K562 (cell line): ENCODE data around the gene NAA80. TPM values are rescaled to one million over a fixed set of nuclear protein-coding genes. Genes with fewer than 3 reads are reported as not detected.

Experiments used
- ATAC-seq: fragments of 200-7000 bp; cut with Tn5 transposase; 3 replicates; pipeline ENCODE4 v1.9.1; 2020; ENCODE audit warnings: moderate library complexity
- BruUV-seq: library from RNA; stranded (reverse); fragments of 400-500 nt; replicated peaks from 2 replicates; lab custom pipeline; 2021; lab: Mats Ljungman, UMichigan
- CTCF ChIA-PET: fragments of 300-600 bp; formaldehyde crosslinking; extraction: SDS; loops from one replicate; lab custom pipeline; 2021; ENCODE audit warnings: low intra/inter-chr PET ratio; lab: Yijun Ruan, JAX
- POLR2A ChIA-PET: fragments of 300-600, 350-650 bp; sonication (Branson Sonifier 250); formaldehyde crosslinking; extraction: SDS; loops from one replicate; lab custom pipeline; 2021; ENCODE audit warnings: antibody characterized with exemption, inconsistent platforms; lab: Yijun Ruan, JAX
- DNase-seq, 4 experiments: peaks; one replicate each; pipeline versions ENCODE4 v3.0.0 to v3.0.0-alpha.2; 2011 to 2018; ENCODE audit warnings: low spot score in 3 of 4, mixed read lengths in 3 of 4; ENCODE audit errors: extremely low read depth in 1 of 4
- FAIRE-seq: peaks from 2 replicates; lab custom pipeline; 2011; peaks lifted over from hg19 to GRCh38; lab: Jason Lieb, UNC
- H2AFZ ChIP-seq: 2 replicates; pipeline ENCODE4 v1.6.0; 2011; ENCODE audit warnings: low read depth, low read length, control low read depth, inconsistent platforms
- H3K27ac ChIP-seq: fragments of 200-600 bp; 3 replicates; pipeline ENCODE4 v1.8.0; 2011; ENCODE audit warnings: low read depth, mild to moderate bottlenecking, control low read depth, inconsistent platforms, low read length, moderate library complexity, mixed read lengths; ENCODE audit errors: extremely low read depth
- H3K27me3 ChIP-seq, 2 experiments: fragments of 300-600 bp in 1 of 2; 2 replicates in 1 of 2; 3 replicates in 1 of 2; pipeline versions ENCODE4 v1.6.0 to v1.8.0; 2011; ENCODE audit warnings: inconsistent platforms in 2 of 2, low read length in 2 of 2, mild to moderate bottlenecking in 1 of 2, mixed read lengths in 1 of 2, moderate library complexity in 1 of 2; ENCODE audit not compliant: control insufficient read depth in 2 of 2, insufficient read depth in 2 of 2
- H3K36me3 ChIP-seq: fragments of 300-600 bp; 3 replicates; pipeline ENCODE4 v1.8.0; 2011; ENCODE audit warnings: mild to moderate bottlenecking, low read length, inconsistent platforms; ENCODE audit not compliant: control insufficient read depth, insufficient read depth
- H3K4me1 ChIP-seq, 2 experiments: fragments of 200-600 bp in 1 of 2; replicated peaks in 1 of 2; 2 replicates in 1 of 2; 3 replicates in 1 of 2; pipeline versions ENCODE4 v1.5.1 to v1.8.0; 2011; ENCODE audit warnings: inconsistent platforms in 2 of 2, low read length in 2 of 2, mild to moderate bottlenecking in 1 of 2, mixed read lengths in 1 of 2, moderate library complexity in 1 of 2; ENCODE audit not compliant: control insufficient read depth in 2 of 2, insufficient read depth in 2 of 2
- H3K4me2 ChIP-seq: 2 replicates; pipeline ENCODE4 v1.6.1; 2011; ENCODE audit warnings: low read length, control low read depth, inconsistent platforms, mixed read lengths; ENCODE audit not compliant: insufficient read depth
- H3K4me3 ChIP-seq: fragments of 200-600 bp; sonication (generic), shearing (Covaris generic); 2 replicates; pipeline ENCODE4 v1.5.1; 2016; ENCODE audit warnings: control low read depth, inconsistent platforms
- H3K79me2 ChIP-seq: fragments of 200-600 bp; 3 replicates; pipeline ENCODE4 v1.8.0; 2011; ENCODE audit warnings: low read length, inconsistent platforms; ENCODE audit not compliant: control insufficient read depth, insufficient read depth
- H3K9ac ChIP-seq, 2 experiments: 2 replicates each; pipeline versions ENCODE4 v1.6.0 to v1.6.1; 2011; ENCODE audit warnings: low read depth in 2 of 2, low read length in 2 of 2, control low read depth in 1 of 2, inconsistent platforms in 1 of 2, mild to moderate bottlenecking in 1 of 2, mixed read lengths in 1 of 2; ENCODE audit not compliant: insufficient read depth in 1 of 2
- H3K9me1 ChIP-seq: one replicate; pipeline ENCODE4 v1.6.0; 2011; ENCODE audit warnings: inconsistent platforms, mild to moderate bottlenecking, low read length, moderate library complexity; ENCODE audit not compliant: control insufficient read depth, insufficient read depth
- H3K9me3 ChIP-seq: replicated peaks from 2 replicates; pipeline ENCODE4 v1.5.1; 2011; ENCODE audit warnings: low read depth, low read length, inconsistent platforms; ENCODE audit not compliant: control insufficient read depth, insufficient read depth
- H4K20me1 ChIP-seq: replicated peaks from 2 replicates; pipeline ENCODE4 v1.6.1; 2011; ENCODE audit warnings: low read length, inconsistent platforms, mixed read lengths; ENCODE audit not compliant: control insufficient read depth, insufficient read depth
- ADNP ChIP-seq: fragments of 200-800 bp; sonication (Bioruptor generic); IDR thresholded peaks from 2 replicates; pipeline ENCODE4 v1.6.1; 2016; ENCODE audit warnings: missing genetic modification characterization, missing compliant biosample characterization
- CTCF ChIP-seq, 3 experiments: IDR thresholded peaks in 2 of 3; conservative IDR thresholded peaks in 1 of 3; 2 replicates each; pipeline ENCODE4 v1.5.1; 2011 to 2012; ENCODE audit warnings: low read length in 3 of 3, mild to moderate bottlenecking in 3 of 3, control low read depth in 2 of 3, improper control_type of control experiment in 1 of 3, inconsistent platforms in 1 of 3, low read depth in 1 of 3, mixed read lengths in 1 of 3, moderate library complexity in 1 of 3; ENCODE audit not compliant: insufficient read depth in 2 of 3
- ELK3 ChIP-seq: fragments of 450-650 bp; formaldehyde crosslinking; IDR thresholded peaks from 2 replicates; pipeline ENCODE4 v1.4.0; 2020; ENCODE audit warnings: mild to moderate bottlenecking
- HDAC3 ChIP-seq: fragments of 450-650 bp; IDR thresholded peaks from 2 replicates; pipeline ENCODE4 v1.6.1; 2018; ENCODE audit warnings: borderline replicate concordance, mild to moderate bottlenecking, moderate library complexity; ENCODE audit not compliant: partially characterized antibody
- MLLT1 ChIP-seq, 2 experiments: fragments of 450-650 bp; IDR thresholded peaks; 2 replicates each; pipeline ENCODE4 v1.6.1; 2016
- NFIC ChIP-seq: fragments of 450-650 bp; IDR thresholded peaks from 2 replicates; pipeline ENCODE4 v1.6.1; 2017; ENCODE audit warnings: mild to moderate bottlenecking, inconsistent platforms
- PTRF ChIP-seq: fragments of 450-650 bp; IDR thresholded peaks from 2 replicates; pipeline ENCODE4 v1.6.1; 2016; ENCODE audit warnings: mild to moderate bottlenecking, missing genetic modification characterization, missing compliant biosample characterization
- SAFB ChIP-seq: fragments of 200-400 bp; formaldehyde crosslinking; IDR thresholded peaks from 2 replicates; pipeline ENCODE4 v1.6.1; 2017; ENCODE audit warnings: low read depth, low read length, borderline replicate concordance
- SRF ChIP-seq, 2 experiments: fragments of 250-450, 450-650 bp in 1 of 2; sonication (Bioruptor Pico) in 1 of 2; sonication (generic) in 1 of 2; formaldehyde crosslinking; IDR thresholded peaks; 2 replicates each; pipeline versions ENCODE4 v1.5.0 to v1.5.1; 2020 to 2022; ENCODE audit warnings: mild to moderate bottlenecking in 1 of 2, missing genetic modification reagents in 1 of 2
- TFAP4 ChIP-seq: sonication (generic); formaldehyde crosslinking; IDR thresholded peaks from 2 replicates; pipeline ENCODE4 v1.8.0; 2022; ENCODE audit warnings: missing genetic modification reagents, mild to moderate bottlenecking, moderate library complexity, borderline replicate concordance
- ZNF445 ChIP-seq: fragments of 250-450 bp; sonication (Bioruptor Pico); IDR thresholded peaks from 2 replicates; pipeline ENCODE4 v1.4.0; 2020; ENCODE audit warnings: low read depth, mild to moderate bottlenecking, moderate library complexity
- WGBS: fragments of 100-300 bp; shearing (Covaris generic); methylation state at CpG from one replicate; pipeline ENCODE4 v1.1.6; 2016; ENCODE audit warnings: low coverage, mixed read lengths; ENCODE audit not compliant: insufficient coverage; ENCODE audit errors: missing lambda C conversion rate; 5-methylcytosine and 5-hydroxymethylcytosine counted together
- in situ Hi-C: fragments of 300-500 bp; cut with MboI; formaldehyde crosslinking; loops from 4 replicates; pipeline ENCODE4 v1.15.0; 2018; ENCODE audit warnings: inconsistent platforms, mixed read lengths
- intact Hi-C: fragments of 100-400 bp; cut with micrococcal nuclease; formaldehyde crosslinking; loops from 2 replicates; pipeline ENCODE4 v1.14.2; 2022
- polyA plus RNA-seq, 8 experiments: library from polyadenylated mRNA; depleted of rRNA in 4 of 8; stranded (reverse) in 5 of 8; unstranded in 3 of 8; fragments of >200 nt; fragmentation: Nextera tagmentation in 2 of 8; fragmentation: Illumina TruSeq in 1 of 8; extraction: Ambion mirVana in 2 of 8; extraction: Trizol in 1 of 8; gene quantifications; 2 replicates each; pipeline versions ENCODE4 v1.2.1 to v1.2.3, GENCODE V29; 2011 to 2014; ENCODE audit warnings: inconsistent platforms in 1 of 8, missing spikeins in 1 of 8
- total RNA-seq, 7 experiments: library from RNA; depleted of rRNA in 6 of 7; stranded (reverse); fragments of >200 nt in 6 of 7; fragmentation: Illumina TruSeq in 2 of 7; extraction: Trizol in 2 of 7; gene quantifications; 2 replicates each; pipeline versions ENCODE4 v1.2.1 to v1.2.3, GENCODE V29; 2011 to 2021; ENCODE audit warnings: low replicate concordance in 1 of 7

The NAA80 gene
- total and polyA plus RNA-seq, 9 of the 15 experiments (the other 6 are each of a cell fraction or from before 2014, with no cell fraction given): 0.82 to 24.0 (median 8.6) TPM

GRCh38 chr3:50274371-50275104, 24.7 kb downstream of the NAA80 start:
- Histone ChIP-seq H3K9me1 (no peaks in the 10 kb centered on the region), H3K36me3 (no peaks in the 10 kb centered on the region), H4K20me1 (no peaks in the 10 kb centered on the region; the same call in 1 of the 2 replicates), H3K9ac (0 out of 4 replicates have a peak overlapping the region, but pooled peaks of 1 of the 2 experiments have one; percentile 23), H3K4me1 (peaks cover 4 to 53% of the 10 kb centered on the region in 2 experiments; a peak in 3 of 5 replicates), H3K4me2 (peak overlapping the region; percentile 43), H3K27me3 (no peaks in the 10 kb centered on the region), H3K9me3 (no peaks in the 10 kb centered on the region), H3K27ac (no peak overlapping the region), H2AFZ (peak overlapping the region; percentile 42; the same call in 1 of the 2 replicates), H3K79me2 (no peaks in the 10 kb centered on the region), H3K4me3 (no peak overlapping the region)
- peak; percentile 69 for FAIRE-seq
- ChIA-PET POLR2A (interaction anchor here (1.0 kb wide), 1 partner anchor 39 kb away, joined by 3 read pairs; no protein-coding TSS in a partner anchor), CTCF (interaction anchor here (0.6 to 4.1 kb wide), 5 partner anchors 15 to 80 kb away, joined by 3 to 37 read pairs (median 6); no protein-coding TSS in a partner anchor)
- intact Hi-C loops (loop anchor here (1.0 to 5.0 kb wide), 2 partner anchors 50 to 152 kb away; no protein-coding TSS in a partner anchor), in situ Hi-C loops (loop anchor here (5.0 kb wide), 2 partner anchors 47 to 82 kb away; partner anchors contain the start of gene GNAT1)
- peak; percentile 65 to 84 (median 67) for DNase-seq
- BruUV-seq: no TSS peak
- ATAC-seq: peak; percentile 81
- 11% methylated on average over 14 of the region's 26 CpGs for WGBS
- TF ChIP-seq ADNP (tag) (no peak), NFIC (no peak; the same call in 1 of the 2 replicates), MLLT1 (IDR thresholded peaks at IDR 0.05) (peak in 1 of 2 experiments; percentile 48; a peak in 1 of 4 replicates), ELK3 (no peak), CTCF (IDR thresholded peaks at IDR 0.05 in 2 of 3, conservative IDR thresholded peaks at IDR 0.05 in 1 of 3; ENCODE audit: insufficient read depth in 2 of 3, low read depth in 1 of 3, low read length in 3 of 3) (peak; percentile 64 to 92 (median 85)), HDAC3 (no peak), SRF (CRISPR knock-in tag; IDR thresholded peaks at IDR 0.05) (no peak), SAFB (no peak), TFAP4 (CRISPR knock-in tag) (peak; percentile 42; the same call in 1 of the 2 replicates), PTRF (tag) (no peak), ZNF445 (CRISPR knock-in tag) (no peak)
